ENCODE results near the gene RPN2. TPM values are rescaled to one million over a fixed set of nuclear protein-coding genes. Genes with fewer than 3 reads are reported as not detected.

The RPN2 gene
- total and polyA plus RNA-seq, 2 of the 13 experiments (the other 11 are each of a cell fraction or from before 2014, with no cell fraction given): 587 to 1,818 TPM

DNA sequence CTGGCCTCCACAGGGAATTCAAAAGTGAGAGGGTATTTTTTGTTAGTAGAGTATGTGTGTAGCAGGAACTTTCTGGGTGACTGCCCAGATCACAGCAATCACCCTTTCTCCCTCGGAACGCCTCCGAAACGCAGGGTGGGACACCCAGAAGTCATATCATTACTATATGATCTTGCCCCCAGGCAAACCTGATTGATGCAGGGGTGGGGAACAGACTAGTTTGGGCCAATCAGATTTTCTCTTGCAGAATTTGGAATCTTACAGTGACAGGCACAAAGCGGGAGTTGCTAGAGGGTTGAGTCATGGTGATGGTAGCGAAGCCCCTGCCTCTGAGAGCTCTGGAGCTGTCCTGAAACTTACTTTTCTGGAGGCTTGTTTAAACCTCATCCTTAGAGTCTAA lies 16.5 kb upstream of the RPN2 start (continued):
- TF ChIP-seq, protein P1, sequence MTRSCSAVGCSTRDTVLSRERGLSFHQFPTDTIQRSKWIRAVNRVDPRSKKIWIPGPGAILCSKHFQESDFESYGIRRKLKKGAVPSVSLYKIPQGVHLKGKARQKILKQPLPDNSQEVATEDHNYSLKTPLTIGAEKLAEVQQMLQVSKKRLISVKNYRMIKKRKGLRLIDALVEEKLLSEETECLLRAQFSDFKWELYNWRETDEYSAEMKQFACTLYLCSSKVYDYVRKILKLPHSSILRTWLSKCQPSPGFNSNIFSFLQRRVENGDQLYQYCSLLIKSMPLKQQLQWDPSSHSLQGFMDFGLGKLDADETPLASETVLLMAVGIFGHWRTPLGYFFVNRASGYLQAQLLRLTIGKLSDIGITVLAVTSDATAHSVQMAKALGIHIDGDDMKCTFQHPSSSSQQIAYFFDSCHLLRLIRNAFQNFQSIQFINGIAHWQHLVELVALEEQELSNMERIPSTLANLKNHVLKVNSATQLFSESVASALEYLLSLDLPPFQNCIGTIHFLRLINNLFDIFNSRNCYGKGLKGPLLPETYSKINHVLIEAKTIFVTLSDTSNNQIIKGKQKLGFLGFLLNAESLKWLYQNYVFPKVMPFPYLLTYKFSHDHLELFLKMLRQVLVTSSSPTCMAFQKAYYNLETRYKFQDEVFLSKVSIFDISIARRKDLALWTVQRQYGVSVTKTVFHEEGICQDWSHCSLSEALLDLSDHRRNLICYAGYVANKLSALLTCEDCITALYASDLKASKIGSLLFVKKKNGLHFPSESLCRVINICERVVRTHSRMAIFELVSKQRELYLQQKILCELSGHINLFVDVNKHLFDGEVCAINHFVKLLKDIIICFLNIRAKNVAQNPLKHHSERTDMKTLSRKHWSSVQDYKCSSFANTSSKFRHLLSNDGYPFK (CRISPR knock-in tag; IDR thresholded peaks at IDR 0.05; ENCODE audit: borderline replicate concordance): no peak
- TF ChIP-seq MTA3 (CRISPR knock-in tag; IDR thresholded peaks at IDR 0.05) (no peak), SMAD3 (CRISPR knock-in tag; IDR thresholded peaks at IDR 0.05) (no peak), CENPX (CRISPR knock-in tag; IDR thresholded peaks at IDR 0.05) (no peak), ARNTL (CRISPR knock-in tag; IDR thresholded peaks at IDR 0.05) (no peak), RFX5 (IDR thresholded peaks at IDR 0.05; ENCODE audit: low read depth, low read length) (no peak)
- TF ChIP-seq, protein P2, sequence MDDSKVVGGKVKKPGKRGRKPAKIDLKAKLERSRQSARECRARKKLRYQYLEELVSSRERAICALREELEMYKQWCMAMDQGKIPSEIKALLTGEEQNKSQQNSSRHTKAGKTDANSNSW (CRISPR knock-in tag; IDR thresholded peaks at IDR 0.05; ENCODE audit: borderline replicate concordance): no peak

DNA sequence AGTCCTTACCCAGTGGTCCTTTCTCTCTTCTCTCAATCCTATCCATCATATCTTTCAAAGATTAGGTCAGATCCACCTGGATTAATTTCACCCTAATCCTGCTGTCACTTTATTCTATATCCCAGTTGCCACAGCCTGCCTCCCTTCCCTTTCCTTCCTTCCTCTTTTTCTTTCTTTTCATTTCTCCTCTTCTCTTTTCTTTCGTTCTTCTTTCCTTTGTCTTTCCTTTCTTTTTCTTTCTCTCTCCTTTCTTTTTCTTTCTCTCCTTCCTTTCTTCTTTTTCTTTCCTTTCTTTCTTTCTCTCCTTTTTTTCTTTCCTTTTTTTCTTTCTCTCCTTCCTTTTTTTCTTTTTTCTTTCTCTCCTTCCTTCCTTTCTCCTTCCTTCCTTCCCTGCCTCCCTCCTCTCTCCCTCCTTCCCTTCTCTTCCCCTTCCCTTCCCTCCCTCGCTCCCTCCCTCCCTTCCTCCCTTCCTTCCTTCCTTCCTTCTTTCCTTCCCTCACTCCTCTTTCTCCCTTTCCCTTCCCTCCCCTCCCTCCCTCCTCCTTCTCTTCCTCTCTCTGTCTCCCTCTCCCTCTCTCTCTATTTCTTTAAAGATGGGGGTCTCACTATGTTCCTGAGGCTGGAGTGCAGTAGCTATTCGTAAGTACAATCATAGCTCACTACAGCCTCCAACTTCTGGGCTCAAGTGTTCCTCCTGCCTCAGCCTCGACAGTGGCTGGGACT lies 15.1 kb upstream of the RPN2 start:
- DNase-seq (ENCODE audit: low spot score): no peak
- no peaks in the 10 kb centered on the region for H4K20me1 ChIP-seq (ENCODE audit: insufficient read depth, low read length)
- H3K9ac ChIP-seq (ENCODE audit: insufficient read depth, low read depth, low read length): no peak overlapping the region
- no peak for FAIRE-seq
- H3K27ac ChIP-seq (ENCODE audit: extremely low read length, insufficient read depth, low read length): no peak overlapping the region
- intact Hi-C loops (cut with micrococcal nuclease; ENCODE audit: unreplicated experiment): no loop called here
- in situ Hi-C loops (cut with HindIII; ENCODE audit: extremely low pct_ligation_motif_present, low pct_unique_long_range_greater_than_20kb): no loop called here
- no peaks in the 10 kb centered on the region for H3K4me1 ChIP-seq (ENCODE audit: insufficient read depth, low read length)
- CTCF ChIA-PET (ENCODE audit: low intra/inter-chr PET ratio, low total read pairs): no interaction called here
- H2AFZ ChIP-seq (ENCODE audit: low read length): no peak overlapping the region
- H3K27me3 ChIP-seq (ENCODE audit: control insufficient read depth in 1 of 2, insufficient read depth in 2 of 2, low read length in 2 of 2): no peaks in the 10 kb centered on the region
- POLR2A ChIA-PET: interaction anchor here (1.7 kb wide), 1 partner anchor 15 kb away, joined by 8 read pairs; the partner anchor contains the start of genes MROH8 and RPN2
- 72% methylated on average over 4 of the region's 4 CpGs for WGBS (ENCODE audit: low lambda C conversion rate)
- no peak overlapping the region for H3K4me2 ChIP-seq (ENCODE audit: low read depth, low read length)
- no peaks in the 10 kb centered on the region for H3K79me2 ChIP-seq (ENCODE audit: insufficient read depth, low read length)
- BruUV-seq (replicated peaks): no TSS peak
- no peaks in the 10 kb centered on the region for H3K9me3 ChIP-seq (ENCODE audit: low read length)
- no peak overlapping the region for H3K4me3 ChIP-seq (replicated peaks in 1 of 3; ENCODE audit: insufficient read depth in 1 of 3, low read depth in 2 of 3, low read length in 3 of 3)
- H3K36me3 ChIP-seq (replicated peaks in 1 of 2; ENCODE audit: control insufficient read depth in 1 of 2, insufficient read depth in 2 of 2, low read length in 2 of 2): peaks cover 0 to 2% of the 10 kb centered on the region in 2 experiments; a peak in 1 of 5 replicates
- TF ChIP-seq ZNF792 (CRISPR knock-in tag; IDR thresholded peaks at IDR 0.05): no peak
- TF ChIP-seq HNRNPK (IDR thresholded peaks at IDR 0.05; ENCODE audit: low read depth, low read length, poor library complexity, severe bottlenecking): peak; percentile 33
- TF ChIP-seq, protein P3, sequence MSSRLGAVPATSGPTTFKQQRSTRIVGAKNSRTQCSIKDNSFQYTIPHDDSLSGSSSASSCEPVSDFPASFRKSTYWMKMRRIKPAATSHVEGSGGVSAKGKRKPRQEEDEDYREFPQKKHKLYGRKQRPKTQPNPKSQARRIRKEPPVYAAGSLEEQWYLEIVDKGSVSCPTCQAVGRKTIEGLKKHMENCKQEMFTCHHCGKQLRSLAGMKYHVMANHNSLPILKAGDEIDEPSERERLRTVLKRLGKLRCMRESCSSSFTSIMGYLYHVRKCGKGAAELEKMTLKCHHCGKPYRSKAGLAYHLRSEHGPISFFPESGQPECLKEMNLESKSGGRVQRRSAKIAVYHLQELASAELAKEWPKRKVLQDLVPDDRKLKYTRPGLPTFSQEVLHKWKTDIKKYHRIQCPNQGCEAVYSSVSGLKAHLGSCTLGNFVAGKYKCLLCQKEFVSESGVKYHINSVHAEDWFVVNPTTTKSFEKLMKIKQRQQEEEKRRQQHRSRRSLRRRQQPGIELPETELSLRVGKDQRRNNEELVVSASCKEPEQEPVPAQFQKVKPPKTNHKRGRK (CRISPR knock-in tag; IDR thresholded peaks at IDR 0.05): peak; percentile 93; the same call in 1 of the 2 replicates
- TF ChIP-seq PCBP1 (IDR thresholded peaks at IDR 0.05; ENCODE audit: borderline replicate concordance, low read depth, low read length): 0 out of 2 replicates have a peak, but pooled peaks have one; percentile 43
- TF ChIP-seq FOXA1 (IDR thresholded peaks at IDR 0.05): peak; percentile 19; the same call in 1 of the 2 replicates
- no peak for TF ChIP-seq FOXA1 (CRISPR knock-in tag; IDR thresholded peaks at IDR 0.05)
- TF ChIP-seq PCBP2 (optimal IDR thresholded peaks at IDR 0.05; ENCODE audit: low read depth, low read length, poor library complexity, severe bottlenecking): peak; percentile 99
- no peak for TF ChIP-seq GATAD2A (CRISPR knock-in tag; IDR thresholded peaks at IDR 0.05)
- TF ChIP-seq, protein P4, sequence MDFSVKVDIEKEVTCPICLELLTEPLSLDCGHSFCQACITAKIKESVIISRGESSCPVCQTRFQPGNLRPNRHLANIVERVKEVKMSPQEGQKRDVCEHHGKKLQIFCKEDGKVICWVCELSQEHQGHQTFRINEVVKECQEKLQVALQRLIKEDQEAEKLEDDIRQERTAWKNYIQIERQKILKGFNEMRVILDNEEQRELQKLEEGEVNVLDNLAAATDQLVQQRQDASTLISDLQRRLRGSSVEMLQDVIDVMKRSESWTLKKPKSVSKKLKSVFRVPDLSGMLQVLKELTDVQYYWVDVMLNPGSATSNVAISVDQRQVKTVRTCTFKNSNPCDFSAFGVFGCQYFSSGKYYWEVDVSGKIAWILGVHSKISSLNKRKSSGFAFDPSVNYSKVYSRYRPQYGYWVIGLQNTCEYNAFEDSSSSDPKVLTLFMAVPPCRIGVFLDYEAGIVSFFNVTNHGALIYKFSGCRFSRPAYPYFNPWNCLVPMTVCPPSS (IDR thresholded peaks at IDR 0.05): 0 out of 2 replicates have a peak, but pooled peaks have one; percentile 10
- no peak for ATAC-seq

Measured in HepG2 (cell line).